HTR-8/SVneo (cell line): ENCODE measurements around the gene FAM171A1.

ENCODE experiments used
- DNase-seq: peaks from one replicate; pipeline ENCODE4 v3.0.0; 2011; ENCODE audit warnings: low spot score, mixed read lengths; ENCODE audit not compliant: insufficient read length
- FAIRE-seq: peaks from 2 replicates; lab custom pipeline; 2011; peaks lifted over from hg19 to GRCh38; lab: Jason Lieb, UNC

Gene FAM171A1

GRCh38 chr10:15255961-15256360 lies 115.1 kb downstream of the FAM171A1 start:
- DNase-seq (no peak), FAIRE-seq (no peak)

- FAIRE-seq (no peak), DNase-seq (no peak)
Measured at GRCh38 chr10:15254808-15255648, 116.1 kb downstream of the FAM171A1 start.

- no peak for DNase-seq
- FAIRE-seq, result no peak
Measured at GRCh38 chr10:15253951-15254807, 116.9 kb downstream of the FAM171A1 start.

- no peak for DNase-seq
- FAIRE-seq, result no peak
Measured at GRCh38 chr10:15252396-15252795, 118.7 kb downstream of the FAM171A1 start.

GRCh38 chr10:15251791-15252380 lies 119.2 kb downstream of the FAM171A1 start:
- DNase-seq, result no peak
- no peak for FAIRE-seq

- DNase-seq, result no peak
- FAIRE-seq, result no peak
Measured at GRCh38 chr10:15245530-15245929, 125.6 kb downstream of the FAM171A1 start.

- FAIRE-seq, result no peak
- DNase-seq, result no peak
Measured at GRCh38 chr10:15244635-15245197, 126.4 kb downstream of the FAM171A1 start.

GRCh38 chr10:15242261-15242840 lies 128.7 kb downstream of the FAM171A1 start:
- FAIRE-seq (no peak), DNase-seq (no peak)

- no peak for DNase-seq
- no peak for FAIRE-seq
Measured at GRCh38 chr10:15241306-15241705, 129.8 kb downstream of the FAM171A1 start.

GRCh38 chr10:15238555-15239335 lies 132.3 kb downstream of the FAM171A1 start:
- DNase-seq, result no peak
- FAIRE-seq, result no peak

- no peak for DNase-seq
Measured at GRCh38 chr10:15237351-15237750, 133.7 kb downstream of the FAM171A1 start.

GRCh38 chr10:15236340-15236739 lies 134.7 kb downstream of the FAM171A1 start:
- no peak for DNase-seq
- no peak for FAIRE-seq

More at GRCh38 chr10:15237351-15237750, 133.7 kb downstream of the FAM171A1 start:
- FAIRE-seq, result no peak

- DNase-seq (no peak), FAIRE-seq (no peak)
Measured at GRCh38 chr10:15232279-15232678, 138.8 kb downstream of the FAM171A1 start.

GRCh38 chr10:15231426-15231825 lies 139.7 kb downstream of the FAM171A1 start:
- DNase-seq, result no peak

GRCh38 chr10:15230257-15230656 lies 140.8 kb downstream of the FAM171A1 start:
- DNase-seq, result no peak
- FAIRE-seq, result no peak

More at GRCh38 chr10:15231426-15231825, 139.7 kb downstream of the FAM171A1 start:
- FAIRE-seq, result no peak

- DNase-seq, result no peak
- FAIRE-seq, result peak; percentile 96
Measured at GRCh38 chr10:15229268-15229667, 141.8 kb downstream of the FAM171A1 start.

GRCh38 chr10:15228426-15228825 lies 142.7 kb downstream of the FAM171A1 start:
- no peak for FAIRE-seq
- DNase-seq, result no peak

- DNase-seq (no peak), FAIRE-seq (no peak)
Measured at GRCh38 chr10:15227611-15228372, 143.3 kb downstream of the FAM171A1 start.

- FAIRE-seq (no peak), DNase-seq (no peak)
Measured at GRCh38 chr10:15225511-15225910, 145.6 kb downstream of the FAM171A1 start.
